Loucy (cell line): ENCODE data around the gene MRTFA.

Experiments
- CTCF ChIP-seq: fragments of 200-600 bp; sonication (generic); conservative IDR thresholded peaks from 2 replicates; pipeline ENCODE4 v1.5.1; 2014; ENCODE audit warnings: mild to moderate bottlenecking, antibody characterized with exemption, low read length
- EZH2phosphoT487 ChIP-seq: fragments of 200-600 bp; IDR thresholded peaks from 2 replicates; pipeline ENCODE4 v1.6.1; 2018; ENCODE audit warnings: antibody characterized with exemption, mild to moderate bottlenecking, moderate library complexity, borderline replicate concordance

GRCh38 chr22:40401532-40401931, 235.0 kb downstream of the MRTFA start:
- TF ChIP-seq EZH2phosphoT487 = peak; percentile 80
- TF ChIP-seq CTCF = no peak
